ENCODE results near the gene SMAD3. TPM values are rescaled to one million over a fixed set of nuclear protein-coding genes. Genes with fewer than 3 reads are reported as not detected.

Gene SMAD3
- total RNA-seq, 2 donors from 2014 or later: 30.6 to 45.4 TPM

GRCh38 chr15:67124111-67124510, 58.7 kb downstream of the SMAD3 start:
- Histone ChIP-seq H3K27ac (peak overlapping the region; percentile 74 to 83), H3K4me1 (replicated peaks) (peaks cover 20% of the 10 kb centered on the region)

GRCh38 chr15:67124911-67125588, 59.6 kb downstream of the SMAD3 start:
- TF ChIP-seq POLR2A (IDR thresholded peaks at IDR 0.05): no peak
- TF ChIP-seq POLR2AphosphoS5 (IDR thresholded peaks at IDR 0.05): no peak
- TF ChIP-seq CTCF (IDR thresholded peaks at IDR 0.05): no peak
- H3K36me3 ChIP-seq: no peaks in the 10 kb centered on the region
- DNase-seq (ENCODE audit: low spot score): no peak
- H3K4me3 ChIP-seq: no peak overlapping the region
- no peaks in the 10 kb centered on the region for H3K27me3 ChIP-seq (replicated peaks; ENCODE audit: insufficient read depth)
- H3K9me3 ChIP-seq: no peaks in the 10 kb centered on the region
- 40% methylated on average over 13 of the region's 13 CpGs for WGBS
- H3K27ac ChIP-seq: peak overlapping the region; percentile 74 to 83
- peaks cover 18% of the 10 kb centered on the region for H3K4me1 ChIP-seq (replicated peaks)
- intact Hi-C loops (cut with DNase I): loop anchor here (5.0 kb wide), 1 partner anchor 58 kb away; the partner anchor contains the start of gene SMAD3

More at GRCh38 chr15:67124111-67124510, 58.7 kb downstream of the SMAD3 start:
- no peak for DNase-seq (ENCODE audit: low spot score)
- H3K36me3 ChIP-seq: no peaks in the 10 kb centered on the region
- intact Hi-C loops (cut with DNase I): loop anchor here (5.0 kb wide), 1 partner anchor 57 kb away; the partner anchor contains the start of gene SMAD3
- H3K4me3 ChIP-seq: no peak overlapping the region
- H3K9me3 ChIP-seq: no peaks in the 10 kb centered on the region
- H3K27me3 ChIP-seq (replicated peaks; ENCODE audit: insufficient read depth): no peaks in the 10 kb centered on the region
- TF ChIP-seq POLR2A (IDR thresholded peaks at IDR 0.05) (no peak), POLR2AphosphoS5 (IDR thresholded peaks at IDR 0.05) (no peak), CTCF (IDR thresholded peaks at IDR 0.05) (no peak)
- 78% methylated on average over 3 of the region's 3 CpGs for WGBS

GRCh38 chr15:67125589-67126502, 60.4 kb downstream of the SMAD3 start:
- Histone ChIP-seq H3K4me3 (no peak overlapping the region), H3K27me3 (replicated peaks; ENCODE audit: insufficient read depth) (no peaks in the 10 kb centered on the region), H3K4me1 (replicated peaks) (peaks cover 10% of the 10 kb centered on the region), H3K27ac (peak overlapping the region; percentile 74 to 83), H3K36me3 (no peaks in the 10 kb centered on the region), H3K9me3 (no peaks in the 10 kb centered on the region)
- intact Hi-C loops (cut with DNase I): no loop called here
- TF ChIP-seq POLR2A (IDR thresholded peaks at IDR 0.05) (peak; percentile 13), CTCF (IDR thresholded peaks at IDR 0.05) (no peak), POLR2AphosphoS5 (IDR thresholded peaks at IDR 0.05) (peak; percentile 70)
- DNase-seq (ENCODE audit: low spot score): peak; percentile 56
- 44% methylated on average over 20 of the region's 20 CpGs for WGBS

- no peak for TF ChIP-seq POLR2AphosphoS5 (IDR thresholded peaks at IDR 0.05)
- TF ChIP-seq POLR2A (IDR thresholded peaks at IDR 0.05): no peak
- DNase-seq (ENCODE audit: low spot score): no peak
- intact Hi-C loops (cut with DNase I): no loop called here
- H3K4me3 ChIP-seq: no peak overlapping the region
- peak overlapping the region; percentile 74 to 83 for H3K27ac ChIP-seq
- H3K27me3 ChIP-seq (replicated peaks; ENCODE audit: insufficient read depth): no peaks in the 10 kb centered on the region
- 67% methylated on average over 16 of the region's 16 CpGs for WGBS
- no peaks in the 10 kb centered on the region for H3K36me3 ChIP-seq
- no peaks in the 10 kb centered on the region for H3K9me3 ChIP-seq
- H3K4me1 ChIP-seq (replicated peaks): peaks cover 8% of the 10 kb centered on the region
Measured at GRCh38 chr15:67126551-67127330, 61.3 kb downstream of the SMAD3 start.

- no peak for TF ChIP-seq POLR2A (IDR thresholded peaks at IDR 0.05)
- no peak for TF ChIP-seq POLR2AphosphoS5 (IDR thresholded peaks at IDR 0.05)
- no peak for TF ChIP-seq CTCF (IDR thresholded peaks at IDR 0.05)
- intact Hi-C loops (cut with DNase I): no loop called here
- peaks cover 8% of the 10 kb centered on the region for H3K4me1 ChIP-seq (replicated peaks)
- no peaks in the 10 kb centered on the region for H3K36me3 ChIP-seq
- 74% methylated on average over 5 of the region's 5 CpGs for WGBS
- no peaks in the 10 kb centered on the region for H3K27me3 ChIP-seq (replicated peaks; ENCODE audit: insufficient read depth)
- no peak for DNase-seq (ENCODE audit: low spot score)
- H3K9me3 ChIP-seq: no peaks in the 10 kb centered on the region
- no peak overlapping the region for H3K4me3 ChIP-seq
- peak overlapping the region; percentile 74 to 83 for H3K27ac ChIP-seq
Measured at GRCh38 chr15:67127331-67127664, 61.9 kb downstream of the SMAD3 start.

All from prostate gland (tissue), 2 donors.